ENCODE data around the gene DBX1.

DNA sequence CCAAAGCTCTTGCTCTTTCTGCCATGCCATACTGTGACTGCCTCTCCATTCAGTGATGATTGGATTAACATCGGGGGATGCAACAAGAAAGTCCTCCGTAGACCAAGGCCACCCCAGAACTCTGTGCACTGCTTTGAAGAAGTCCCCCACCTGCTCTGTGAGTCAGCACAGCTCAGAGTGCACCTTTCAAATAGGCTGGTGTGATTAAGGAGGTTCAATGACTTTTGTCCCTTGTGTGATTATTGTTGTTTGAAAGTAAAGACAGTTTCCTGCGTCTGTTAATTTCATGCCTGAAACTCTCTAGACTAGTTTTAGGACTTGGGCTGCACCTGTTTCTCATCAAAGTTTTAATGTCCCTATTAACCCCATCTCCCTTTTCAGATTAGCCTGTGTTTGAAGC lies 33.0 kb upstream of the DBX1 start:
- TF ChIP-seq, protein P1, sequence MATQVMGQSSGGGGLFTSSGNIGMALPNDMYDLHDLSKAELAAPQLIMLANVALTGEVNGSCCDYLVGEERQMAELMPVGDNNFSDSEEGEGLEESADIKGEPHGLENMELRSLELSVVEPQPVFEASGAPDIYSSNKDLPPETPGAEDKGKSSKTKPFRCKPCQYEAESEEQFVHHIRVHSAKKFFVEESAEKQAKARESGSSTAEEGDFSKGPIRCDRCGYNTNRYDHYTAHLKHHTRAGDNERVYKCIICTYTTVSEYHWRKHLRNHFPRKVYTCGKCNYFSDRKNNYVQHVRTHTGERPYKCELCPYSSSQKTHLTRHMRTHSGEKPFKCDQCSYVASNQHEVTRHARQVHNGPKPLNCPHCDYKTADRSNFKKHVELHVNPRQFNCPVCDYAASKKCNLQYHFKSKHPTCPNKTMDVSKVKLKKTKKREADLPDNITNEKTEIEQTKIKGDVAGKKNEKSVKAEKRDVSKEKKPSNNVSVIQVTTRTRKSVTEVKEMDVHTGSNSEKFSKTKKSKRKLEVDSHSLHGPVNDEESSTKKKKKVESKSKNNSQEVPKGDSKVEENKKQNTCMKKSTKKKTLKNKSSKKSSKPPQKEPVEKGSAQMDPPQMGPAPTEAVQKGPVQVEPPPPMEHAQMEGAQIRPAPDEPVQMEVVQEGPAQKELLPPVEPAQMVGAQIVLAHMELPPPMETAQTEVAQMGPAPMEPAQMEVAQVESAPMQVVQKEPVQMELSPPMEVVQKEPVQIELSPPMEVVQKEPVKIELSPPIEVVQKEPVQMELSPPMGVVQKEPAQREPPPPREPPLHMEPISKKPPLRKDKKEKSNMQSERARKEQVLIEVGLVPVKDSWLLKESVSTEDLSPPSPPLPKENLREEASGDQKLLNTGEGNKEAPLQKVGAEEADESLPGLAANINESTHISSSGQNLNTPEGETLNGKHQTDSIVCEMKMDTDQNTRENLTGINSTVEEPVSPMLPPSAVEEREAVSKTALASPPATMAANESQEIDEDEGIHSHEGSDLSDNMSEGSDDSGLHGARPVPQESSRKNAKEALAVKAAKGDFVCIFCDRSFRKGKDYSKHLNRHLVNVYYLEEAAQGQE (IDR thresholded peaks at IDR 0.05; ENCODE audit: borderline replicate concordance in 1 of 2, low read depth in 1 of 2, low read length in 2 of 2): no peak
- TF ChIP-seq CBFB (CRISPR knock-in tag; IDR thresholded peaks at IDR 0.05) (no peak), TARDBP (CRISPR knock-in tag; IDR thresholded peaks at IDR 0.05) (no peak), MAFG (CRISPR knock-in tag; IDR thresholded peaks at IDR 0.05) (no peak), GABPA (IDR thresholded peaks at IDR 0.05; ENCODE audit: low read depth, low read length) (no peak), GABPA (CRISPR knock-in tag; IDR thresholded peaks at IDR 0.05; ENCODE audit: low read depth) (no peak), PBX3 (CRISPR knock-in tag; IDR thresholded peaks at IDR 0.05; ENCODE audit: borderline replicate concordance) (no peak), ZNF672 (CRISPR knock-in tag; IDR thresholded peaks at IDR 0.05) (no peak), BRCA1 (CRISPR knock-in tag; IDR thresholded peaks at IDR 0.05) (no peak)
- TF ChIP-seq, protein P2, sequence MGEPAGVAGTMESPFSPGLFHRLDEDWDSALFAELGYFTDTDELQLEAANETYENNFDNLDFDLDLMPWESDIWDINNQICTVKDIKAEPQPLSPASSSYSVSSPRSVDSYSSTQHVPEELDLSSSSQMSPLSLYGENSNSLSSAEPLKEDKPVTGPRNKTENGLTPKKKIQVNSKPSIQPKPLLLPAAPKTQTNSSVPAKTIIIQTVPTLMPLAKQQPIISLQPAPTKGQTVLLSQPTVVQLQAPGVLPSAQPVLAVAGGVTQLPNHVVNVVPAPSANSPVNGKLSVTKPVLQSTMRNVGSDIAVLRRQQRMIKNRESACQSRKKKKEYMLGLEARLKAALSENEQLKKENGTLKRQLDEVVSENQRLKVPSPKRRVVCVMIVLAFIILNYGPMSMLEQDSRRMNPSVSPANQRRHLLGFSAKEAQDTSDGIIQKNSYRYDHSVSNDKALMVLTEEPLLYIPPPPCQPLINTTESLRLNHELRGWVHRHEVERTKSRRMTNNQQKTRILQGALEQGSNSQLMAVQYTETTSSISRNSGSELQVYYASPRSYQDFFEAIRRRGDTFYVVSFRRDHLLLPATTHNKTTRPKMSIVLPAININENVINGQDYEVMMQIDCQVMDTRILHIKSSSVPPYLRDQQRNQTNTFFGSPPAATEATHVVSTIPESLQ (CRISPR knock-in tag; conservative IDR thresholded peaks at IDR 0.05): no peak

All from HepG2 (cell line).